Testis (tissue), 2 donors: Measurements from ENCODE around the gene PDS5A.
"Not testable (repeated sequence)": the region's sequence is repeated elsewhere in the genome, so short reads cannot be mapped to it uniquely, and the experiment has no call there.

Experiments
- CTCF ChIP-seq, 3 experiments: fragments of 450-650 bp in 2 of 3; fragments of 200-600 bp in 1 of 3; sonication (generic) in 1 of 3; IDR thresholded peaks; one replicate each; pipeline ENCODE4 v1.5.1; 2016 to 2019; ENCODE audit warnings: antibody characterized with exemption in 3 of 3, mild to moderate bottlenecking in 2 of 3, moderate library complexity in 1 of 3
- POLR2A ChIP-seq: fragments of 450-650 bp; IDR thresholded peaks from one replicate; pipeline ENCODE4 v1.6.1; 2017; ENCODE audit warnings: antibody characterized with exemption, mild to moderate bottlenecking, moderate library complexity

DNA sequence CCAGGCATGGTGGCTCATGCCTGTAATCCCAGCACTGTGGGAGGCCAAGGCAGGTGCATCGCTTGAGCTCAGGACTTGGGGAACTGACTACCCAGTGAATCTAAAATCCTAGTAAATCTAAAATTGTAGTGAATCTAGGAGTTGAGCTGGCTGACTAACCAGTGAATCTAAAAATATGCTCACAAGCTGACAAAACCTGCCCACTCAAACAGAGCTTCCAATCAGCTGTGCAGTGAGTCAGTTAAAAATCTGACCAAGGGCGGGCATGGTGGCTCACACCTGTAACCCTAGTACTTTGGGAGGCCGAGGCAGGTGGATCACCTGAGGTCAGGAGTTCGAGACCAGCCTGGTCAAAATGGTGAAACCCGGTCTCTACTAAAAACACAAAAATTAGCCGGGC is 72.7 kb downstream of the PDS5A start:
- TF ChIP-seq POLR2A; CTCF (IDR thresholded peaks at IDR 0.05): not testable (repeated sequence)
